ENCODE data around the gene BAD.
A peak's percentile ranks its signal among the peaks of the same experiment; 100 is the strongest.
"Not testable (repeated sequence)": the region's sequence is repeated elsewhere in the genome, so short reads cannot be mapped to it uniquely, and the experiment has no call there.

Gene BAD

GRCh38 chr11:64256300-64256699 lies 28.2 kb downstream of the BAD start:
- no peak for DNase-seq (ENCODE audit: low read depth)

- no peak for DNase-seq (ENCODE audit: low read depth)
Observed at GRCh38 chr11:64255135-64256128, 29.0 kb downstream of the BAD start.

GRCh38 chr11:64254326-64254725 lies 30.1 kb downstream of the BAD start:
- no peak for DNase-seq (ENCODE audit: low read depth)

GRCh38 chr11:64253481-64253880 lies 31.0 kb downstream of the BAD start:
- DNase-seq (ENCODE audit: low read depth), result no peak

GRCh38 chr11:64253043-64253442 lies 31.4 kb downstream of the BAD start:
- DNase-seq (ENCODE audit: low read depth), result no peak

GRCh38 chr11:64252003-64252872 lies 32.2 kb downstream of the BAD start:
- DNase-seq (ENCODE audit: low read depth), result no peak

- no peak for DNase-seq (ENCODE audit: low read depth)
Observed at GRCh38 chr11:64251753-64252002, 32.8 kb downstream of the BAD start.

- no peak for DNase-seq (ENCODE audit: low read depth)
Observed at GRCh38 chr11:64251016-64251752, 33.3 kb downstream of the BAD start, which contains the start of gene PLCB3. PLCB3 (plus strand) TSS chr11:64251530; CDS start chr11:64251650, 120 bp downstream.

GRCh38 chr11:64250415-64251015 lies 34.0 kb downstream of the BAD start:
- DNase-seq (ENCODE audit: low read depth), result no peak

GRCh38 chr11:64249563-64250414 lies 34.7 kb downstream of the BAD start:
- no peak for DNase-seq (ENCODE audit: low read depth)

- no peak for DNase-seq (ENCODE audit: low read depth)
Observed at GRCh38 chr11:64249038-64249437, 35.4 kb downstream of the BAD start.

GRCh38 chr11:64248578-64248977 lies 35.9 kb downstream of the BAD start:
- DNase-seq (ENCODE audit: low read depth), result no peak

- no peak for DNase-seq (ENCODE audit: low read depth)
Observed at GRCh38 chr11:64247729-64248531, 36.5 kb downstream of the BAD start.

GRCh38 chr11:64246871-64247728 lies 37.4 kb downstream of the BAD start, which contains the start of gene PPP1R14B:
PPP1R14B (minus strand) TSS chr11:64246943; CDS start chr11:64246673, 270 bp downstream.
- peak; percentile 54 for DNase-seq (ENCODE audit: low read depth)

- DNase-seq (ENCODE audit: low read depth), result not testable (repeated sequence)
Observed at GRCh38 chr11:64246621-64246870, 37.9 kb downstream of the BAD start.

- peak; percentile 44 for DNase-seq (ENCODE audit: low read depth)
Observed at GRCh38 chr11:64245797-64246620, 38.5 kb downstream of the BAD start.

- no peak for DNase-seq (ENCODE audit: low read depth)
Observed at GRCh38 chr11:64245401-64245796, 39.1 kb downstream of the BAD start.

- DNase-seq (ENCODE audit: low read depth), result no peak
Observed at GRCh38 chr11:64244966-64245365, 39.5 kb downstream of the BAD start.
